PC-3 (cell line): ENCODE results near the gene VPS51. TPM values are rescaled to one million over a fixed set of nuclear protein-coding genes. Genes with fewer than 3 reads are reported as not detected.

Experiments used
- ATAC-seq: fragments of 200-7000 bp; cut with Tn5 transposase; 2 replicates; pipeline ENCODE4 v1.9.1; 2020; ENCODE audit warnings: mild to moderate bottlenecking, moderate library complexity
- BruUV-seq: library from RNA; stranded (reverse); fragments of 400-500 nt; replicated peaks from 2 replicates; lab custom pipeline; 2021; lab: Mats Ljungman, UMichigan
- CTCF ChIA-PET: fragments of 300-600 bp; sonication (Branson Sonifier 250); formaldehyde crosslinking; loops from one replicate; lab custom pipeline; 2022; ENCODE audit warnings: antibody characterized with exemption; lab: Charles Lee
- POLR2A ChIA-PET: fragments of 300-600 bp; sonication (Branson Sonifier 250); formaldehyde crosslinking; loops from one replicate; lab custom pipeline; 2022; ENCODE audit warnings: antibody characterized with exemption; ENCODE audit not compliant: unreplicated experiment; lab: Charles Lee
- DNase-seq: peaks from one replicate; pipeline ENCODE4 v3.0.0-alpha.2; 2015
- H2AFZ ChIP-seq: fragments of 300-600 bp; sonication (generic); 2 replicates; pipeline ENCODE4 v1.6.0; 2016; ENCODE audit warnings: antibody characterized with exemption, low read length
- H3F3A ChIP-seq: fragments of 300-600 bp; sonication (generic); one replicate; pipeline ENCODE4 v1.6.0; 2017; ENCODE audit warnings: antibody characterized with exemption, low read length, control low read depth, mild to moderate bottlenecking; ENCODE audit not compliant: unreplicated experiment
- H3K27ac ChIP-seq: fragments of 300-600 bp; sonication (generic); 2 replicates; pipeline ENCODE4 v1.5.1; 2016; ENCODE audit warnings: mild to moderate bottlenecking, low read length
- H3K27me3 ChIP-seq: fragments of 300-600 bp; sonication (generic); 2 replicates; pipeline ENCODE4 v1.6.1; 2016; ENCODE audit warnings: low read length, mixed read lengths
- H3K36me3 ChIP-seq: fragments of 300-600 bp; sonication (generic); 2 replicates; pipeline ENCODE4 v1.6.1; 2016; ENCODE audit warnings: low read depth, mixed run types, low read length, mixed read lengths
- H3K4me1 ChIP-seq: fragments of 300-600 bp; sonication (generic); 2 replicates; pipeline ENCODE4 v1.5.1; 2016; ENCODE audit warnings: low read length; ENCODE audit not compliant: insufficient read depth
- H3K4me2 ChIP-seq: fragments of 300-600 bp; sonication (generic); 2 replicates; pipeline ENCODE4 v1.6.0; 2016; ENCODE audit warnings: low read length
- H3K4me3 ChIP-seq: fragments of 300-600 bp; sonication (generic); 2 replicates; pipeline ENCODE4 v1.5.1; 2016; ENCODE audit warnings: mild to moderate bottlenecking, low read length, mixed read lengths
- H3K79me2 ChIP-seq: fragments of 300-600 bp; sonication (generic); 2 replicates; pipeline ENCODE4 v1.6.1; 2017; ENCODE audit warnings: low read length, mixed read lengths
- H3K9ac ChIP-seq: fragments of 300-600 bp; sonication (generic); 2 replicates; pipeline ENCODE4 v1.6.0; 2016; ENCODE audit warnings: mild to moderate bottlenecking, low read length
- H3K9me2 ChIP-seq: fragments of 300-600 bp; sonication (generic); replicated peaks from 2 replicates; pipeline ENCODE4 v1.6.1; 2016; ENCODE audit warnings: mixed run types, low read length, mixed read lengths
- H3K9me3 ChIP-seq: fragments of 300-600 bp; sonication (generic); 2 replicates; pipeline ENCODE4 v1.6.1; 2016; ENCODE audit warnings: low read length, mixed read lengths
- H4K20me1 ChIP-seq: fragments of 300-600 bp; sonication (generic); 2 replicates; pipeline ENCODE4 v1.6.1; 2016; ENCODE audit warnings: low read length, mixed read lengths
- EZH2 ChIP-seq: fragments of 300-600 bp; sonication (generic); IDR thresholded peaks from one replicate; pipeline ENCODE4 v1.6.1; 2017; ENCODE audit warnings: antibody characterized with exemption, mild to moderate bottlenecking, low read length; ENCODE audit not compliant: unreplicated experiment
- EZH2phosphoT487 ChIP-seq: fragments of 300-600 bp; sonication (generic); IDR thresholded peaks from 2 replicates; pipeline ENCODE4 v1.6.1; 2018; ENCODE audit warnings: mild to moderate bottlenecking, antibody characterized with exemption, low read length, borderline replicate concordance
- intact Hi-C: fragments of 100-400 bp; cut with micrococcal nuclease; formaldehyde crosslinking; loops from 2 replicates; pipeline ENCODE4 v1.9.0; 2023
- total RNA-seq: library from RNA; depleted of rRNA; stranded (reverse); fragments of >200 nt; gene quantifications from 2 replicates; pipeline ENCODE4 v1.2.3, GENCODE V29; 2014
- TF ChIP-seq, protein P1 (sequence below): fragments of 300-600 bp; sonication (generic); conservative IDR thresholded peaks from 2 replicates; pipeline ENCODE4 v1.5.1; 2017; ENCODE audit warnings: antibody characterized with exemption, low read depth, mild to moderate bottlenecking, low read length

VPS51 gene
- total RNA-seq, 1 experiment from 2014 or later, result 414 TPM

DNA sequence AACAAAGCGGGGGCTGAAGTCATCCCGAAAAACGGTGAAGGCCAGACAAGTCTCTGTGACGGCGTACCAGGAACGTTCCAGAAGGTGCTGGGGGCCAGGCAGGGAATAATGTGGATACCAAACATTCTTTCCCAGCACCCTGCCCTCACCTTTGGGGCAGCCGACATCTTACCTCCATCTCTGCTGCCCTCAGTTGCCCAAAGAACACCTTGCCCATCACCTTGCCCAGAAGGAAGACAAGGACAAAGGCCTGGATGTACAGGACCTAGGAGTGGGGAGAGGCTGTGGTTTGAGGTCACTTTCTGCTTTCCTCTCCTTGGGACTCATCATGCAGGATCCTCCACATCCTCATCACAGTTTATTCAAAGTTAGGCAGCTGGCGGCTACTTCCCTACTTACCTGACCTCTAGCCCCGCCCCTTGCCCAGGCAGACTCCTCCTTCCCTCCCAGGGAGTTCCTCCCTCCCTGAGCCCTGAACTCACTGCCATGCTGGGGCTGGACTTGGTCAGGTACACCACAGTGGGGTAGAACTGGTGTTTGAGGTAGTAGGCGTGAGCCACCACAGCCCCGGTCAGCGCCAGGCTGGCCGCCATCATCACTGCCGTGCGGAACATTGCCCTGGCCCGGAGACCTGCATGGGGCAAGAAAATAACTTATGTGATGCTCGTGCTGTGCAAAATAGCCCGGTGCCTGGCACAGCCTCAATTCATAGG lies 37.1 kb downstream of the VPS51 start:
- BruUV-seq, result TSS peak; percentile 40

DNA sequence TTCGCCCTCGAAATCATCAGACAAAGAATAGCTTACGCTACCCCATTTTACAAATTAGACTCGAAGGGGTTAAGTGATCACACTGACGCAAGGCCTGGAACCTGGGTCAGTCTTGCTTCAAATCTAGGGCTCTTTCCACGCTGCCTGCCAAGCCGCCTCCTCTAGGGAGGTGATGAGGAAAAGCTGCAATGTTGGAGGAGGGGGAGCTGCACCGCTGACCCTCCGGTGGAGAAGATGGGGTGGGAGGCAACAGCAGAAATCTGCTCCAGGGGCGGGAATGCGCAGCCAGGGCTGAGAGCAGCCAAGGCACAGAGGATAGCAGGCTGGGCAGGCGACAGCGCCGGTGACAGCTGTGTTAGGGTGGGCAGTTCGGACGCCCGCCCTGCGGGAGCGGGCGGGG lies 37.7 kb downstream of the VPS51 start:
- Histone ChIP-seq H3K79me2 (peaks cover 35% of the 10 kb centered on the region), H3K27ac (peak overlapping the region; percentile 95), H3K4me3 (peak overlapping the region; percentile 90), H3K9me2 (no peaks in the 10 kb centered on the region), H3K4me1 (peaks cover 16% of the 10 kb centered on the region), H2AFZ (peak overlapping the region; percentile 87), H3K9ac (peak overlapping the region; percentile 98), H3K4me2 (peak overlapping the region; percentile 96), H4K20me1 (no peaks in the 10 kb centered on the region; the same call in 1 of the 2 replicates), H3F3A (no peaks in the 10 kb centered on the region), H3K27me3 (no peaks in the 10 kb centered on the region), H3K36me3 (peaks cover 32% of the 10 kb centered on the region; the same call in 1 of the 2 replicates), H3K9me3 (no peaks in the 10 kb centered on the region)
- ChIA-PET CTCF (no interaction called here), POLR2A (no interaction called here)
- no peak for TF ChIP-seq EZH2
- TF ChIP-seq, protein P1, sequence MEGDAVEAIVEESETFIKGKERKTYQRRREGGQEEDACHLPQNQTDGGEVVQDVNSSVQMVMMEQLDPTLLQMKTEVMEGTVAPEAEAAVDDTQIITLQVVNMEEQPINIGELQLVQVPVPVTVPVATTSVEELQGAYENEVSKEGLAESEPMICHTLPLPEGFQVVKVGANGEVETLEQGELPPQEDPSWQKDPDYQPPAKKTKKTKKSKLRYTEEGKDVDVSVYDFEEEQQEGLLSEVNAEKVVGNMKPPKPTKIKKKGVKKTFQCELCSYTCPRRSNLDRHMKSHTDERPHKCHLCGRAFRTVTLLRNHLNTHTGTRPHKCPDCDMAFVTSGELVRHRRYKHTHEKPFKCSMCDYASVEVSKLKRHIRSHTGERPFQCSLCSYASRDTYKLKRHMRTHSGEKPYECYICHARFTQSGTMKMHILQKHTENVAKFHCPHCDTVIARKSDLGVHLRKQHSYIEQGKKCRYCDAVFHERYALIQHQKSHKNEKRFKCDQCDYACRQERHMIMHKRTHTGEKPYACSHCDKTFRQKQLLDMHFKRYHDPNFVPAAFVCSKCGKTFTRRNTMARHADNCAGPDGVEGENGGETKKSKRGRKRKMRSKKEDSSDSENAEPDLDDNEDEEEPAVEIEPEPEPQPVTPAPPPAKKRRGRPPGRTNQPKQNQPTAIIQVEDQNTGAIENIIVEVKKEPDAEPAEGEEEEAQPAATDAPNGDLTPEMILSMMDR, result no peak
- TF ChIP-seq EZH2phosphoT487, result no peak
- DNase-seq, result no peak
- no TSS peak for BruUV-seq
- intact Hi-C loops, result no loop called here
- no peak for ATAC-seq

More for the DNA sequence above, 37.1 kb downstream of the VPS51 start:
- no peaks in the 10 kb centered on the region; the same call in 1 of the 2 replicates for H4K20me1 ChIP-seq
- no peaks in the 10 kb centered on the region for H3F3A ChIP-seq
- H3K27ac ChIP-seq, result no peak overlapping the region
- CTCF ChIA-PET, result no interaction called here
- H3K4me1 ChIP-seq, result peaks cover 16% of the 10 kb centered on the region
- peak overlapping the region; percentile 90 for H3K4me3 ChIP-seq
- intact Hi-C loops, result no loop called here
- peak overlapping the region; percentile 96 for H3K4me2 ChIP-seq
- ATAC-seq, result 0 out of 2 replicates have a peak, but pooled peaks have one; percentile 7
- H3K9me3 ChIP-seq, result no peaks in the 10 kb centered on the region
- H3K27me3 ChIP-seq, result no peaks in the 10 kb centered on the region
- POLR2A ChIA-PET, result no interaction called here
- peaks cover 35% of the 10 kb centered on the region for H3K79me2 ChIP-seq
- H3K36me3 ChIP-seq, result peaks cover 32% of the 10 kb centered on the region; the same call in 1 of the 2 replicates
- DNase-seq, result peak; percentile 73
- H3K9me2 ChIP-seq, result no peaks in the 10 kb centered on the region
- TF ChIP-seq, protein P1, result no peak
- TF ChIP-seq EZH2phosphoT487 (no peak), EZH2 (no peak)
- peak overlapping the region; percentile 98 for H3K9ac ChIP-seq
- H2AFZ ChIP-seq, result no peak overlapping the region
